Liver (tissue), 9 donors: ENCODE measurements around the gene DAB1. TPM values are rescaled to one million over a fixed set of nuclear protein-coding genes. Genes with fewer than 3 reads are reported as not detected.

ENCODE experiments used
- DNase-seq: peaks from one replicate; pipeline ENCODE4 v3.0.0-alpha.2; 2017; ENCODE audit warnings: low spot score
- H3K27ac ChIP-seq, 2 donors: one replicate each; pipeline ENCODE4 v1.7.0; 2013; ENCODE audit warnings: inconsistent platforms in 2 of 2, low read length in 2 of 2, control low read depth in 1 of 2, low read depth in 1 of 2, mild to moderate bottlenecking in 1 of 2
- H3K27me3 ChIP-seq, 4 donors: one replicate each; pipeline versions ENCODE4 v1.6.1 to v1.7.0; 2013; ENCODE audit warnings: low read length in 3 of 4, inconsistent platforms in 1 of 4, mild to moderate bottlenecking in 1 of 4, moderate library complexity in 1 of 4; ENCODE audit not compliant: control insufficient read depth in 4 of 4, insufficient read depth in 4 of 4
- H3K36me3 ChIP-seq, 4 donors: one replicate each; pipeline versions ENCODE4 v1.6.1 to v1.7.0; 2013; ENCODE audit warnings: low read length in 3 of 4, mild to moderate bottlenecking in 3 of 4, low read depth in 1 of 4, moderate library complexity in 1 of 4; ENCODE audit not compliant: control insufficient read depth in 4 of 4, insufficient read depth in 3 of 4
- H3K4me1 ChIP-seq, 4 donors: one replicate each; pipeline versions ENCODE4 v1.6.1 to v1.7.0; 2013; ENCODE audit warnings: low read length in 3 of 4, mild to moderate bottlenecking in 3 of 4, moderate library complexity in 1 of 4; ENCODE audit not compliant: control insufficient read depth in 4 of 4, insufficient read depth in 4 of 4
- H3K4me3 ChIP-seq, 3 donors: one replicate each; pipeline versions ENCODE4 v1.6.1 to v1.7.0; 2013; ENCODE audit warnings: low read length in 3 of 3, control low read depth in 1 of 3, low read depth in 1 of 3, mild to moderate bottlenecking in 1 of 3
- H3K9ac ChIP-seq, 2 donors: one replicate each; pipeline ENCODE4 v1.7.0; 2013; ENCODE audit warnings: low read length in 2 of 2, mild to moderate bottlenecking in 2 of 2, moderate library complexity in 2 of 2, control low read depth in 1 of 2, low read depth in 1 of 2
- H3K9me3 ChIP-seq, 4 donors: one replicate each; pipeline versions ENCODE4 v1.6.1 to v1.7.0; 2013; ENCODE audit warnings: low read length in 3 of 4; ENCODE audit not compliant: control insufficient read depth in 4 of 4
- EGR1 ChIP-seq, 2 donors: IDR thresholded peaks; 2 replicates each; pipeline ENCODE4 v1.6.1; 2016 to 2018; ENCODE audit warnings: antibody characterized with exemption in 2 of 2, low read depth in 2 of 2
- FOXA1 ChIP-seq: IDR thresholded peaks from 2 replicates; pipeline ENCODE4 v1.6.1; 2016; ENCODE audit warnings: antibody characterized with exemption
- GABPA ChIP-seq, 2 donors: IDR thresholded peaks in 1 of 2; conservative IDR thresholded peaks in 1 of 2; 2 replicates each; pipeline ENCODE4 v1.6.1; 2016; ENCODE audit warnings: antibody characterized with exemption in 2 of 2, mild to moderate bottlenecking in 1 of 2, moderate library complexity in 1 of 2
- HNF4G ChIP-seq: IDR thresholded peaks from 2 replicates; pipeline ENCODE4 v1.6.1; 2016; ENCODE audit warnings: antibody characterized with exemption
- JUND ChIP-seq, 2 donors: IDR thresholded peaks; 2 replicates each; pipeline ENCODE4 v1.6.1; 2016; ENCODE audit warnings: antibody characterized with exemption in 2 of 2
- NR2F2 ChIP-seq: IDR thresholded peaks from 2 replicates; pipeline ENCODE4 v1.6.1; 2016; ENCODE audit warnings: antibody characterized with exemption
- RAD21 ChIP-seq, 2 donors: IDR thresholded peaks; 2 replicates each; pipeline ENCODE4 v1.6.1; 2016; ENCODE audit warnings: antibody characterized with exemption in 2 of 2, mild to moderate bottlenecking in 2 of 2
- RXRA ChIP-seq, 2 donors: IDR thresholded peaks; 2 replicates each; pipeline ENCODE4 v1.6.1; 2017 to 2018; ENCODE audit warnings: antibody characterized with exemption in 2 of 2, mild to moderate bottlenecking in 1 of 2
- SP1 ChIP-seq: IDR thresholded peaks from 2 replicates; pipeline ENCODE4 v1.6.1; 2018; ENCODE audit warnings: antibody characterized with exemption, mild to moderate bottlenecking
- TAF1 ChIP-seq: conservative IDR thresholded peaks from 2 replicates; pipeline ENCODE4 v1.6.1; 2016; ENCODE audit warnings: antibody characterized with exemption, mild to moderate bottlenecking
- YY1 ChIP-seq: IDR thresholded peaks from 2 replicates; pipeline ENCODE4 v1.6.1; 2016; ENCODE audit warnings: antibody characterized with exemption, mild to moderate bottlenecking
- WGBS: extraction: QIAGEN DNeasy Blood & Tissue Kit; methylation state at CpG from one replicate; pipeline ENCODE4 v1.1.7; 2013; 5-methylcytosine and 5-hydroxymethylcytosine counted together
- polyA plus RNA-seq, 2 donors: library from polyadenylated mRNA; stranded (reverse) in 1 of 2; unstranded in 1 of 2; fragments of 200-250 nt in 1 of 2; fragments of >200 nt in 1 of 2; fragmentation: Nextera tagmentation in 1 of 2; extraction: Ambion mirVana in 1 of 2; gene quantifications; one replicate each; pipeline versions ENCODE4 v1.2.1 to v1.2.3, GENCODE V29; 2013 to 2015
- total RNA-seq, 2 donors: library from RNA; depleted of rRNA; stranded (reverse); fragments of >200 nt; gene quantifications; one replicate each; pipeline ENCODE4 v1.2.3, GENCODE V29; 2014
- TF ChIP-seq, protein P1 (sequence below): IDR thresholded peaks from 2 replicates; pipeline ENCODE4 v1.6.1; 2016; ENCODE audit warnings: antibody characterized with exemption
- TF ChIP-seq, protein P2 (sequence below): fragments of 150-350 bp; IDR thresholded peaks from 2 replicates; pipeline ENCODE4 v1.5.1; 2017; ENCODE audit warnings: improper control_type of control experiment, low read depth, low read length; ENCODE audit not compliant: missing input control
- TF ChIP-seq, protein P3 (sequence below): IDR thresholded peaks from 2 replicates; pipeline ENCODE4 v1.6.1; 2016; ENCODE audit warnings: antibody characterized with exemption
- TF ChIP-seq, protein P4 (sequence below): IDR thresholded peaks from 2 replicates; pipeline ENCODE4 v1.6.1; 2016; ENCODE audit warnings: antibody characterized with exemption
- donor health status: healthy.
- donor health status: healthy.
- donor health status: healthy.
- donor health status: healthy.
- donor health status: healthy.

The DAB1 gene
- total and polyA plus RNA-seq, 4 donors: 0.54 to 1.7 (median 1.2) TPM

DNA sequence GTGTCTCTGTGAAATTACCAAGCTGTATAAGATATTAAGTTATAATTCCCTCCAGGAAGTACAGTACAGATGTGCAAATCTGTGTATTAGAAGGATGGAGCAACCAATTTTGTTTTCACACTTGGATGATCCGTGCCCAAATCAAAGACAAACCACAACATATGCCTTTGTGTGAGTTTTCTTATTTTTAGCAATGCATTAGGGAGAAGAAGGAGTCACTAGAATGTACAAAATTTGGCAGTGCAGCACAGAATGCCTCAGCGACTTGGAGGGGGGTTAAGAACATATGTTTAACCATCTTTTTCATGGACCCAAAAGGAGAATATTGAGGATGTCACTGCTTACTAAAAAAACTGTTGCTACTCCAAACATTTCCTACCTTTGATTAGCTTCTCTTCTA lies 45.3 kb downstream of the DAB1 start:
- no peak overlapping the region for H3K27ac ChIP-seq
- DNase-seq: no peak
- no peak overlapping the region for H3K4me3 ChIP-seq
- WGBS: 88% methylated on average over 2 of the region's 2 CpGs
- TF ChIP-seq, protein P1, sequence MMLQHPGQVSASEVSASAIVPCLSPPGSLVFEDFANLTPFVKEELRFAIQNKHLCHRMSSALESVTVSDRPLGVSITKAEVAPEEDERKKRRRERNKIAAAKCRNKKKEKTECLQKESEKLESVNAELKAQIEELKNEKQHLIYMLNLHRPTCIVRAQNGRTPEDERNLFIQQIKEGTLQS: no peak
- TF ChIP-seq HNF4G (no peak), GABPA (IDR thresholded peaks at IDR 0.05 in 1 of 2, conservative IDR thresholded peaks at IDR 0.05 in 1 of 2) (no peak), FOXA1 (no peak), EGR1 (IDR thresholded peaks at IDR 0.05; ENCODE audit: low read depth in 2 of 2) (no peak), RAD21 (IDR thresholded peaks at IDR 0.05) (no peak), RXRA (IDR thresholded peaks at IDR 0.05) (no peak)
- TF ChIP-seq, protein P2, sequence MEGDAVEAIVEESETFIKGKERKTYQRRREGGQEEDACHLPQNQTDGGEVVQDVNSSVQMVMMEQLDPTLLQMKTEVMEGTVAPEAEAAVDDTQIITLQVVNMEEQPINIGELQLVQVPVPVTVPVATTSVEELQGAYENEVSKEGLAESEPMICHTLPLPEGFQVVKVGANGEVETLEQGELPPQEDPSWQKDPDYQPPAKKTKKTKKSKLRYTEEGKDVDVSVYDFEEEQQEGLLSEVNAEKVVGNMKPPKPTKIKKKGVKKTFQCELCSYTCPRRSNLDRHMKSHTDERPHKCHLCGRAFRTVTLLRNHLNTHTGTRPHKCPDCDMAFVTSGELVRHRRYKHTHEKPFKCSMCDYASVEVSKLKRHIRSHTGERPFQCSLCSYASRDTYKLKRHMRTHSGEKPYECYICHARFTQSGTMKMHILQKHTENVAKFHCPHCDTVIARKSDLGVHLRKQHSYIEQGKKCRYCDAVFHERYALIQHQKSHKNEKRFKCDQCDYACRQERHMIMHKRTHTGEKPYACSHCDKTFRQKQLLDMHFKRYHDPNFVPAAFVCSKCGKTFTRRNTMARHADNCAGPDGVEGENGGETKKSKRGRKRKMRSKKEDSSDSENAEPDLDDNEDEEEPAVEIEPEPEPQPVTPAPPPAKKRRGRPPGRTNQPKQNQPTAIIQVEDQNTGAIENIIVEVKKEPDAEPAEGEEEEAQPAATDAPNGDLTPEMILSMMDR: no peak
- no peak overlapping the region for H3K9ac ChIP-seq
- H3K9me3 ChIP-seq: no peaks in the 10 kb centered on the region
- no peaks in the 10 kb centered on the region for H3K4me1 ChIP-seq
- H3K36me3 ChIP-seq: no peaks in the 10 kb centered on the region
- no peaks in the 10 kb centered on the region for H3K27me3 ChIP-seq

DNA sequence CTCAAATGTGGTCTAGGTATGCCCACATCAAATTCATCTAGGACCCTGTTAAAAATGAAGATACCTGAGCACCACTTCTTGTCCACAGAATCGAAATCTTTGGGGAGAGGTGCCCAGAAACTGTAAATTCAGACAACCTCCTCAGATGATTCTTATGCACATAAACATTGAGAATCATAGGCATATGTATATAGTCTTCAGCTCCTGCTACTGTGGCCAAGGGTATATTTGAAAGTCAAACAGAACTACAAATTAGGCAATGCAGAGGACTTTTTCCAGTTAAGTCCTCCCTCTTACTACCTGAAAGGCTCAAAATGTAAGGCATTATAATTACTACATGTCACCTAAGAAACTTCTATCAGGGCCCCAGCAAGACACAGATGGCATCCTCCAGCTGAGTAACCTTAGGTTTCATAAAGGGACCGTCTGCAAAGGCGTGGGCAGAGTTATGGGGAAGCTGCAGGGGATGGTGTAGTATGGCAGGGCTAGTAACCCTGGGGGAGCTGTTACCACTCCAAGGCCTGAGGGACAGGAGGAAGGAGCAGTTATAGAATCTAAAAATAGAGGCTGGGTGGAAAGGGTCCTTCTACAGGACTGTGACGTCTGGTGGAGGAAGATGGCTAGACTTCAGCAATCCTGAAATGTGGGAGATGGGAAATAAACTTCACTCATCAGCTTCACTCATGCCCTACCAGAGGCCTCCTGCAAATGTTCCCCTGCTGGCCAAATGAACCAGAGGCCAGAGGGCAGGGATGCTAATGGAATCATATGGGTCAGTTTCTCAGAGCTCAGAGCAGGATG lies 46.3 kb downstream of the DAB1 start:
- no peaks in the 10 kb centered on the region for H3K4me1 ChIP-seq
- no peaks in the 10 kb centered on the region for H3K27me3 ChIP-seq
- DNase-seq: no peak
- H3K27ac ChIP-seq: no peak overlapping the region
- H3K9me3 ChIP-seq: no peaks in the 10 kb centered on the region
- TF ChIP-seq RXRA (IDR thresholded peaks at IDR 0.05): no peak
- no peak for TF ChIP-seq EGR1 (IDR thresholded peaks at IDR 0.05; ENCODE audit: low read depth in 2 of 2)
- no peak for TF ChIP-seq GABPA (IDR thresholded peaks at IDR 0.05 in 1 of 2, conservative IDR thresholded peaks at IDR 0.05 in 1 of 2)
- no peak overlapping the region for H3K4me3 ChIP-seq
- no peak overlapping the region for H3K9ac ChIP-seq
- no peaks in the 10 kb centered on the region for H3K36me3 ChIP-seq
- 78% methylated on average over 4 of the region's 4 CpGs for WGBS

DNA sequence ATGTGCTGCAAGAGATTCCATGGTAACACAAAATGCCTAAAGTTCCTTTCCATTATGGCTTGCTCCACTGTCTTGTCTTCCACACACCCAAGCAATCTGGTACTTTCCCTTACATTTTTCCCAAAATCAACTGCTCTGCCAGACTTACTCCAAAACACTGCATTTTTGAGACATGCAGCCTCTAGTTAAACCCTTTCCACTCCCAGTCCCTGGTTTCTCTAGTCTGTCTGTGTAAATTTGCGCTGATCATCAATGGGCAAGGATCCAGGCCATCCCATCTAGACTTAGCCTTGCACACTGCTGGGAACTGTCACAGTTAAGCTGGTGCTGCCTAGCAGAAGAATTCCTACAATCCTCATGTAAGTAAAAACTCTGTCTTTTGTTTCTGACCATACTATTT lies 47.8 kb downstream of the DAB1 start:
- Histone ChIP-seq H3K27ac (no peak overlapping the region), H3K27me3 (no peaks in the 10 kb centered on the region), H3K9me3 (no peaks in the 10 kb centered on the region), H3K36me3 (no peaks in the 10 kb centered on the region), H3K9ac (no peak overlapping the region), H3K4me1 (no peaks in the 10 kb centered on the region), H3K4me3 (no peak overlapping the region)
- 68% methylated on average over 1 of the region's 1 CpG for WGBS
- no peak for DNase-seq
- no peak for TF ChIP-seq NR2F2
- no peak for TF ChIP-seq FOXA1
- TF ChIP-seq, protein P3, sequence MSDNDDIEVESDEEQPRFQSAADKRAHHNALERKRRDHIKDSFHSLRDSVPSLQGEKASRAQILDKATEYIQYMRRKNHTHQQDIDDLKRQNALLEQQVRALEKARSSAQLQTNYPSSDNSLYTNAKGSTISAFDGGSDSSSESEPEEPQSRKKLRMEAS: no peak
- no peak for TF ChIP-seq TAF1
- no peak for TF ChIP-seq RXRA (IDR thresholded peaks at IDR 0.05)
- TF ChIP-seq SP1: no peak
- TF ChIP-seq, protein P1: no peak
- no peak for TF ChIP-seq GABPA (IDR thresholded peaks at IDR 0.05 in 1 of 2, conservative IDR thresholded peaks at IDR 0.05 in 1 of 2)
- TF ChIP-seq, protein P2: no peak
- TF ChIP-seq, protein P4, sequence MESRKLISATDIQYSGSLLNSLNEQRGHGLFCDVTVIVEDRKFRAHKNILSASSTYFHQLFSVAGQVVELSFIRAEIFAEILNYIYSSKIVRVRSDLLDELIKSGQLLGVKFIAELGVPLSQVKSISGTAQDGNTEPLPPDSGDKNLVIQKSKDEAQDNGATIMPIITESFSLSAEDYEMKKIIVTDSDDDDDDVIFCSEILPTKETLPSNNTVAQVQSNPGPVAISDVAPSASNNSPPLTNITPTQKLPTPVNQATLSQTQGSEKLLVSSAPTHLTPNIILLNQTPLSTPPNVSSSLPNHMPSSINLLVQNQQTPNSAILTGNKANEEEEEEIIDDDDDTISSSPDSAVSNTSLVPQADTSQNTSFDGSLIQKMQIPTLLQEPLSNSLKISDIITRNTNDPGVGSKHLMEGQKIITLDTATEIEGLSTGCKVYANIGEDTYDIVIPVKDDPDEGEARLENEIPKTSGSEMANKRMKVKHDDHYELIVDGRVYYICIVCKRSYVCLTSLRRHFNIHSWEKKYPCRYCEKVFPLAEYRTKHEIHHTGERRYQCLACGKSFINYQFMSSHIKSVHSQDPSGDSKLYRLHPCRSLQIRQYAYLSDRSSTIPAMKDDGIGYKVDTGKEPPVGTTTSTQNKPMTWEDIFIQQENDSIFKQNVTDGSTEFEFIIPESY: no peak
- no peak for TF ChIP-seq YY1
- no peak for TF ChIP-seq EGR1 (IDR thresholded peaks at IDR 0.05; ENCODE audit: low read depth in 2 of 2)
- no peak for TF ChIP-seq JUND (IDR thresholded peaks at IDR 0.05)
- TF ChIP-seq RAD21 (IDR thresholded peaks at IDR 0.05): no peak
